GM10847 (cell line): Measurements from ENCODE around the gene FAM229B.

ENCODE experiments used
- POLR2A ChIP-seq: IDR thresholded peaks from 2 replicates; pipeline ENCODE4 v1.6.1; 2011; ENCODE audit not compliant: insufficient read length; ENCODE audit errors: extremely low read depth

Gene FAM229B

GRCh38 chr6:112054555-112055190, 32.7 kb upstream of the FAM229B start:
- TF ChIP-seq POLR2A = no peak

- no peak for TF ChIP-seq POLR2A
Measured at GRCh38 chr6:112058243-112059032, 29.0 kb upstream of the FAM229B start.

- TF ChIP-seq POLR2A = no peak
Measured at GRCh38 chr6:112061605-112062004, 25.8 kb upstream of the FAM229B start.

GRCh38 chr6:112062966-112063365, 24.4 kb upstream of the FAM229B start:
- TF ChIP-seq POLR2A = no peak

- TF ChIP-seq POLR2A = no peak
Measured at GRCh38 chr6:112065426-112065986, 21.9 kb upstream of the FAM229B start.

- no peak for TF ChIP-seq POLR2A
Measured at GRCh38 chr6:112066606-112067005, 20.8 kb upstream of the FAM229B start.

- no peak for TF ChIP-seq POLR2A
Measured at GRCh38 chr6:112081569-112081968, 5.8 kb upstream of the FAM229B start.

GRCh38 chr6:112085286-112086065, 1.9 kb upstream of the FAM229B start:
- TF ChIP-seq POLR2A = no peak

GRCh38 chr6:112086744-112087135, 651 bp upstream of the FAM229B start:
- TF ChIP-seq POLR2A = no peak

GRCh38 chr6:112087916-112088315, 525 bp downstream of the FAM229B start:
- TF ChIP-seq POLR2A = no peak

GRCh38 chr6:112096901-112097300, 9.5 kb downstream of the FAM229B start:
- TF ChIP-seq POLR2A = no peak

- no peak for TF ChIP-seq POLR2A
Measured at GRCh38 chr6:112100561-112100960, 13.2 kb downstream of the FAM229B start.

- no peak for TF ChIP-seq POLR2A
Measured at GRCh38 chr6:112106562-112106961, 19.2 kb downstream of the FAM229B start.

- no peak for TF ChIP-seq POLR2A
Measured at GRCh38 chr6:112109262-112109661, 21.9 kb downstream of the FAM229B start.

GRCh38 chr6:112113431-112113830, 26.0 kb downstream of the FAM229B start:
- no peak for TF ChIP-seq POLR2A

- TF ChIP-seq POLR2A = no peak
Measured at GRCh38 chr6:112113918-112114317, 26.5 kb downstream of the FAM229B start.
